HUES48 (cell line): ENCODE data around the gene GPR55.

Experiments
- H3K27ac ChIP-seq: one replicate; pipeline ENCODE4 v1.7.0; 2013; ENCODE audit warnings: low read depth, low read length, inconsistent platforms
- H3K27me3 ChIP-seq: 2 replicates; pipeline ENCODE4 v1.6.1; 2013; ENCODE audit warnings: mild to moderate bottlenecking, low read length; ENCODE audit not compliant: control insufficient read depth, insufficient read depth
- H3K36me3 ChIP-seq: 2 replicates; pipeline ENCODE4 v1.6.1; 2013; ENCODE audit warnings: low read length; ENCODE audit not compliant: control insufficient read depth, insufficient read depth
- H3K4me1 ChIP-seq: 2 replicates; pipeline ENCODE4 v1.6.1; 2013; ENCODE audit warnings: mild to moderate bottlenecking, low read length; ENCODE audit not compliant: control insufficient read depth, insufficient read depth
- H3K4me3 ChIP-seq: 2 replicates; pipeline ENCODE4 v1.5.1; 2013; ENCODE audit warnings: mild to moderate bottlenecking, low read depth, low read length
- H3K9ac ChIP-seq: 2 replicates; pipeline ENCODE4 v1.6.1; 2013; ENCODE audit warnings: mild to moderate bottlenecking, low read depth, low read length, moderate library complexity
- H3K9me3 ChIP-seq: 2 replicates; pipeline ENCODE4 v1.6.1; 2013; ENCODE audit warnings: low read length; ENCODE audit not compliant: control insufficient read depth, insufficient read depth

The GPR55 gene

DNA sequence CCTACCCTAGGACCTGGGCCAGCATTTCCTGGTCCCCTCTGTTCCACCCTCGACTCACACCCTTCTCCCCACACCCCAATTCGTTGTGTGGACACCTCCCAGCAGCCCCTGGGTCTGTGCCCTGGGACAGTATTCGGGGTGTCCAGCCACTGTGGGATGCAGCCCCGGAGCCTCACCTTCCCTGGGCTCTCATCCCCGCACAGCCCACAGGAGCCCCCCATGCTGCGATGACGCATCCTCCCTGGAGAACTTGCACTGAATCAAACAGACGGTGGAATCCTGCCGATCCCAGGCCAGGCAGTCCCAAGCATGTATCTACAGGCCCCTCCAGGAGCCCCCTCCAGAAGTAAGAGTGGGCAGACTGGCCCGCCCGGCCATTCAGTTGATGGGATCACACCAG lies 50.6 kb downstream of the GPR55 start:
- Histone ChIP-seq H3K4me1 (peaks cover 26% of the 10 kb centered on the region), H3K9me3 (no peaks in the 10 kb centered on the region), H3K4me3 (no peak overlapping the region), H3K27me3 (no peaks in the 10 kb centered on the region), H3K9ac (no peak overlapping the region), H3K36me3 (peaks cover 74% of the 10 kb centered on the region), H3K27ac (no peak overlapping the region)

DNA sequence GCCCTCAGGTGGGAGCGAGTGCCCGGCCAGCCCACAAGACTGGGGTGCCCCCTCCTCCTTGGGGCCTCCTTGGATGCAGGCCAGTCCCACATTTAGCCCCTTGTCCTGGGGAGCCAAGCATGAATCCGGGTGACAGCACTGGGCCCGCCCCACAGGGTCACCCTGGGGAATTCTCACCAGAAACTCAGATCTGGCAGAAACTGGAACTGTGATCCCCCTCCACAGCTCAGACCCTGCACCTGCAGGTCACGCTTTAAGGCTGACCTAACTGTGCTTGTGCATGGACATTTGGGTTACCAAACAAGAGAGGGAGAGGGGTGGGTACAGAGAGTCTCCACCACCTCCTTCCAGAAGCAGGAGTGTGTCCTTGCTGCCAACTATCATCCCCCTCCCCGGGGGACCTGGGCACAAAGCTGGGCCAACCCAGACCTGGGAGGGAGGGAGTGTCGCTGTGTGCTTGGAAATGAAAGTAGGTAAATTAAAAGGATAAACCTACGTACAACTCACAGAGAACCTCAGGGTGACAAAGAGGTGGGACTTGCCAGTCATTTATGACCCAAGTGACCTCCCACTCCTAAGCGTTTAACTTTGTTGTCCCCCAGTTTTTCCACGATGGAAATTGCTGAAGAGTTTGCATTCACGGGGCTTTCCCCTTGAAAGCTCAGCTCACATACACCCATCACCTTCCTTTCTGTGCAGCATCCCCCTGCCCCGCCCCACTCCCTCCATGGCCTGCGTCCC lies 51.2 kb downstream of the GPR55 start:
- peaks cover 32% of the 10 kb centered on the region for H3K4me1 ChIP-seq
- H3K27me3 ChIP-seq = no peaks in the 10 kb centered on the region
- H3K9ac ChIP-seq = no peak overlapping the region
- no peak overlapping the region for H3K4me3 ChIP-seq
- no peak overlapping the region for H3K27ac ChIP-seq
- peaks cover 68% of the 10 kb centered on the region for H3K36me3 ChIP-seq
- no peaks in the 10 kb centered on the region for H3K9me3 ChIP-seq

GRCh38 chr2:230872968-230873660 lies 51.9 kb downstream of the GPR55 start:
- H3K9ac ChIP-seq = no peak overlapping the region
- H3K9me3 ChIP-seq = no peaks in the 10 kb centered on the region
- H3K4me3 ChIP-seq = no peak overlapping the region
- no peaks in the 10 kb centered on the region for H3K27me3 ChIP-seq
- H3K36me3 ChIP-seq = peaks cover 61% of the 10 kb centered on the region
- H3K4me1 ChIP-seq = peaks cover 39% of the 10 kb centered on the region
- no peak overlapping the region for H3K27ac ChIP-seq

DNA sequence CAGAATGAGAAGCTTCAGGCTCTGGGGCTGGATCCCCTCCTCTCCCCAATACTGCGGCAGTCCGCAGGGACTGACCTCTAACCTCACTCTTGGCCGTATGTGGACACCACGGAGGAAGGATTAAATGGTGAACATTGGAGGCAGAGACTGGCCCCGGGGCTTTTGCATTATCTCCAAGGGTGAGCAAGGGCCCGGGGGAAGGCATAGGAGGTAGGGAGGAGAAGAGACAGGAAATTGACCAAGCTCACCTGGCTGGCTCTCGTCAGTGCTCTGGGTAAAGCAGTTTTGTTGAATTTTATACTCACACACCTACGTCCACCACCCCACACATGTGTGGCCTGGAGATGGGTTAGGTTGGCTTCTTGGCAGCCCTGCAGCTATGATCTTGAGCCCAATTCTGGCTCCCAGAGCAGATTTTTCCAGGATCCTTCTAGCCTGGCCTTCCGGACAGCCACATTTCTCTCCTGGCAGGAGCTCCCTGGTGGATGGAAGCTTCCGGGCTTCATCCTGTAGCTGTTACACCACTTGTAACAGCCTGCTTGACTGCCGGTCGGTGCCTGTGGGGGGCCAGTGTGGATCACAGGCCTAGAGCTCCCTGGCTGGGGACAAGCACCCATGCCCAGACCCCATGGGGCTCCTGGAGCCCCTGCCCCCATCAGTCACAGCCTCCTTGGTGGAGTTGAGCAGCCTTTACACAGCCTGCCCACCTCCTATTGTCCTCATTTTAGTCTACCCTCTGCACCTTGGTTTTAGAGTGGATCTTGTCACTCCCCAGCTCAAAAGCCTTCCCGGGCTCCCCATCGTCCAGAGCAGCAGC lies 52.7 kb downstream of the GPR55 start:
- H3K27ac ChIP-seq = no peak overlapping the region
- no peak overlapping the region for H3K4me3 ChIP-seq

DNA sequence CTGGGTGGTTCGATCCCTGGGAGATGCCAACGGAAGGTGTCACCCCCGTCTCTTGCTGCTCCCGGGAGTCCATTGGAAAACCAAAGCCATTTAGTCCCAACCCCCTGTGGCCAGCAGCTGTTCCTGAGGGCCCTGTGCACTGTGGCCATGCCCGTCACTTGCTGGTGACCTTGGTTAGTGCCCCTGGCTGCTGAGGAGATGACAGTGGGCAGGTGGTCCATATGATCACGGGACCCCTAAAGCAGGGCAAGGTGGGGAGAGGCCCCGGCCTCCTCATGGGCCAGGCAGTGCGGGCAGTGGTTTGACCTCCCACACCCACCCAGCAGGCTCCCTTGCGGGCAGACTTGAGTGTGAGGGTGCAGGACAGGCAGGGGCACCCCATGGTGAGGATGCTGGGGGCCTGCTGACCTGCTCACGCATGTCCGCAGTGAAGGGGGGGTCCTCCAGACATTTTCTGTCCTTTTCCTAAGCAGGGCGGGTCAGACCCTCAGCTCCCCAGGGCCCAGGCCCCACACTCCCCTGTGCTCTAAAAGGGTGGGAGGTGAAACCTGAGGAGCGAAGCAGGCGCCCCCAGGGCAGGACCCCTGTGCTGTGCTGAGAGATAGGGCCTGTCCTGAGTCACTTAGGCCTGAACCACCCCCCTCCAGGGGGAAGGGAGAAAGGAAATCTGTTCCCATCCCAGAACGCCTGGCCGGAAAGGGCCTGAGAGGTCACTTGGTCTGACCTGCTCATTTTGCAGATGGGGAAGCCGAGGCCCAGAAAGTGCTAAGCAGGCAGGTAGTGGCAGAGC lies 53.5 kb downstream of the GPR55 start:
- H3K4me3 ChIP-seq = no peak overlapping the region

More for the DNA sequence above, 52.7 kb downstream of the GPR55 start:
- Histone ChIP-seq H3K9ac (no peak overlapping the region), H3K4me1 (peaks cover 45% of the 10 kb centered on the region), H3K36me3 (peaks cover 53% of the 10 kb centered on the region), H3K9me3 (no peaks in the 10 kb centered on the region), H3K27me3 (no peaks in the 10 kb centered on the region)

GRCh38 chr2:230870544-230871360 lies 54.3 kb downstream of the GPR55 start:
- no peak overlapping the region for H3K4me3 ChIP-seq
- H3K36me3 ChIP-seq = peaks cover 39% of the 10 kb centered on the region
- no peak overlapping the region; the same call in 1 of the 2 replicates for H3K9ac ChIP-seq
- peaks cover 58% of the 10 kb centered on the region for H3K4me1 ChIP-seq
- peak overlapping the region; percentile 92 for H3K27ac ChIP-seq
- H3K27me3 ChIP-seq = no peaks in the 10 kb centered on the region
- no peaks in the 10 kb centered on the region for H3K9me3 ChIP-seq

More for the DNA sequence above, 53.5 kb downstream of the GPR55 start:
- H3K27ac ChIP-seq = peak overlapping the region; percentile 92
- peaks cover 45% of the 10 kb centered on the region for H3K36me3 ChIP-seq
- peaks cover 53% of the 10 kb centered on the region for H3K4me1 ChIP-seq
- H3K9me3 ChIP-seq = no peaks in the 10 kb centered on the region
- no peaks in the 10 kb centered on the region for H3K27me3 ChIP-seq
- no peak overlapping the region for H3K9ac ChIP-seq

- Histone ChIP-seq H3K4me3 (no peak overlapping the region), H3K27ac (peak overlapping the region; percentile 92), H3K9me3 (no peaks in the 10 kb centered on the region), H3K27me3 (no peaks in the 10 kb centered on the region), H3K9ac (no peak overlapping the region; the same call in 1 of the 2 replicates), H3K36me3 (peaks cover 32% of the 10 kb centered on the region), H3K4me1 (peaks cover 58% of the 10 kb centered on the region)
Measured at GRCh38 chr2:230869914-230870543, 55.0 kb downstream of the GPR55 start.

DNA sequence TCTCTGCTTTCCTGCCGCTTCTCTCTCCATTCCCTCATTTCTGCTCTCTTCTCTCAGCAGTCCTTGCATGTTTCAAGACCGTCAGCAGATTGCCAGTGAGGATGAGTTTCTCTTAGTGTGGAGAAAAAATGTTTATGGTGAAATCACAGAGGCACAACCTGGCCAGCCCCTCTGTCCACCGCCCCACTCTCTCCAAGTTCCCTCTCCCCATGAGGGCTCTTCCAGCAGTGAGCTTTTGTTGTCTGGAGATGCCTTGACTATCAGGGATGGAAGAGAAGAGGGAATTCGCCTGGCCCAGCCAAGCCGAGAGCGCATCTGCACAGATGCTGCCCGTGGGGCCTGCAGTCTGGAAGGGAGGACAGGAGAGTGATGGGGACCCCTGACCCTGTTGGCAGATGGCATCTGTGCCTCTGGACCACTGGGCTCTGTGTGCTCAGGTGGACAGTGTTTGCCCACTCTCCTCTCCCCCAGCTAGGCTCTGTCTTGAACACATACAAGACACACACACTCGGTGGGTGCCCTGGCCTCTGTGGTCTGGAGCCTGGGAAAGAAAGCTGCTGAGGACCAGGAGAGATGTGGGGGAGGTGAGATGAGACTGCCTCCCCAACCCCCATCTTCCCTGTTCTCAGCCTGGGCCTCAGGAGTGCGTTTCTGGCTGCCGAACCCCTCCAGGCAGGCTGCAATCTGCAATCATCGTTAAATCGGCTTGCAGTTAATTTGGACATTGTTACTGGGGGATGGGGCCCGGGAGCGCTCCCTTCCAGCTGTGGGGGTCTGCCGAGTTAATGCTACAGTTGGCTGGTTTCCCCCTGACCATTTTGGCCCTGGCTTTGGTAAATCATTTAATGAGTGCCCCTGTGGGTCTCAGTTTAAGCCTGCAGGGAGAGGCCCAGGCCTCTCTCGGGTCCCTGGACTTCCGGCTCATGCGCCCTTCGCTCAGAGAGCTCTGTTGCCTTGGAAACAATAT lies 55.8 kb downstream of the GPR55 start:
- Histone ChIP-seq H3K4me3 (peak overlapping the region; percentile 47), H3K9me3 (no peaks in the 10 kb centered on the region), H3K36me3 (peaks cover 24% of the 10 kb centered on the region), H3K27ac (peak overlapping the region; percentile 92), H3K9ac (peak overlapping the region; percentile 38), H3K27me3 (no peaks in the 10 kb centered on the region), H3K4me1 (peaks cover 58% of the 10 kb centered on the region)
